Activated CD8-positive, alpha-beta T cell treated with anti-CD3 and anti-CD28 coated beads for 36 hours (primary cell): ENCODE measurements around the gene OPRM1. TPM values are rescaled to one million over a fixed set of nuclear protein-coding genes. Genes with fewer than 3 reads are reported as not detected.

Source experiments
- ATAC-seq: fragments of 200-7000 bp; cut with Tn5 transposase; one replicate; pipeline ENCODE4 v1.10.0; 2021; ENCODE audit warnings: mild to moderate bottlenecking, moderate library complexity
- CTCF ChIA-PET: fragments of 350-600 bp; sonication (Branson Sonifier 250); formaldehyde crosslinking; loops from one replicate; lab custom pipeline; 2021; ENCODE audit warnings: antibody characterized with exemption; lab: Charles Lee
- POLR2A ChIA-PET: fragments of 350-600 bp; sonication (Branson Sonifier 250); formaldehyde crosslinking; loops from one replicate; lab custom pipeline; 2021; ENCODE audit warnings: antibody characterized with exemption; lab: Charles Lee
- DNase-seq: peaks from one replicate; pipeline ENCODE4 v3.0.0-alpha.2; 2020
- H3K27ac Mint-ChIP-seq: one replicate; pipeline ENCODE4 v1.8.0; 2021; ENCODE audit warnings: mild to moderate bottlenecking, mixed read lengths
- H3K27me3 Mint-ChIP-seq: one replicate; pipeline ENCODE4 v1.8.0; 2021; ENCODE audit warnings: mixed read lengths
- H3K36me3 Mint-ChIP-seq: one replicate; pipeline ENCODE4 v1.8.0; 2021; ENCODE audit warnings: low read depth, mixed read lengths
- H3K4me1 Mint-ChIP-seq: one replicate; pipeline ENCODE4 v1.8.0; 2021; ENCODE audit warnings: low read depth, mixed read lengths
- H3K4me3 Mint-ChIP-seq: one replicate; pipeline ENCODE4 v1.8.0; 2021; ENCODE audit warnings: mild to moderate bottlenecking, moderate library complexity, mixed read lengths
- H3K9me3 Mint-ChIP-seq: one replicate; pipeline ENCODE4 v1.8.0; 2021; ENCODE audit warnings: mixed read lengths
- intact Hi-C: fragments of 100-400 bp; cut with micrococcal nuclease; formaldehyde crosslinking; loops from one replicate; pipeline ENCODE4 v1.10.0; 2022
- total RNA-seq, 2 experiments: library from RNA; stranded (reverse); gene quantifications; one replicate each; pipeline ENCODE4 v1.2.3, GENCODE V29; 2021
- TF ChIP-seq, protein P1 (sequence below): fragments of 200-600 bp; IDR thresholded peaks from one replicate; pipeline ENCODE4 v1.8.0; 2022; ENCODE audit warnings: antibody characterized with exemption, mild to moderate bottlenecking

The OPRM1 gene
- total RNA-seq, 2 experiments from 2014 or later = not detected

DNA sequence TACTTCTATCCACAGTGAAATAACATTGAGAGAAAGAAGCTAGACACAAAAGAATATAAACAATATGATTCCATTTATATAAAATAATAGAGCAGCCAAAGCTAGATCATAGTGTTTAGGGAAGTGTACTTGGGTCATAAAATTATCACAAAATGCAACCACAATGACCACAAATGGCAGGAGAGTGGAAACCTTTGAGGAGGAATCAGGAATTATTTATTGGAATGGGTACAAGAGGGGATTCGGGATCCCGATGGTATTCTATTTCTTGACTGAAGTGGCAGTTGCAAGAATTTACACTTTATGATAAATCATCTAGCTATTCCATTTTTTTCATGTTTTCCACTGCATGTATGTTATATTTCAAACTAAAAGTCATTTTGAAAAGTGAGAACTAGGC is 241.5 kb downstream of the OPRM1 start:
- Mint-ChIP-seq H3K36me3 (no peaks in the 10 kb centered on the region), H3K27me3 (no peaks in the 10 kb centered on the region), H3K4me3 (no peak overlapping the region), H3K4me1 (peaks cover 27% of the 10 kb centered on the region), H3K9me3 (peaks cover 3% of the 10 kb centered on the region), H3K27ac (no peak overlapping the region)
- intact Hi-C loops = no loop called here
- ChIA-PET POLR2A (no interaction called here), CTCF (interaction anchor here (0.8 to 4.3 kb wide), 3 partner anchors 90 to 127 kb away, joined by 3 to 24 read pairs (median 5); no protein-coding TSS in a partner anchor)
- DNase-seq (no peak), ATAC-seq (no peak)
- TF ChIP-seq, protein P1, sequence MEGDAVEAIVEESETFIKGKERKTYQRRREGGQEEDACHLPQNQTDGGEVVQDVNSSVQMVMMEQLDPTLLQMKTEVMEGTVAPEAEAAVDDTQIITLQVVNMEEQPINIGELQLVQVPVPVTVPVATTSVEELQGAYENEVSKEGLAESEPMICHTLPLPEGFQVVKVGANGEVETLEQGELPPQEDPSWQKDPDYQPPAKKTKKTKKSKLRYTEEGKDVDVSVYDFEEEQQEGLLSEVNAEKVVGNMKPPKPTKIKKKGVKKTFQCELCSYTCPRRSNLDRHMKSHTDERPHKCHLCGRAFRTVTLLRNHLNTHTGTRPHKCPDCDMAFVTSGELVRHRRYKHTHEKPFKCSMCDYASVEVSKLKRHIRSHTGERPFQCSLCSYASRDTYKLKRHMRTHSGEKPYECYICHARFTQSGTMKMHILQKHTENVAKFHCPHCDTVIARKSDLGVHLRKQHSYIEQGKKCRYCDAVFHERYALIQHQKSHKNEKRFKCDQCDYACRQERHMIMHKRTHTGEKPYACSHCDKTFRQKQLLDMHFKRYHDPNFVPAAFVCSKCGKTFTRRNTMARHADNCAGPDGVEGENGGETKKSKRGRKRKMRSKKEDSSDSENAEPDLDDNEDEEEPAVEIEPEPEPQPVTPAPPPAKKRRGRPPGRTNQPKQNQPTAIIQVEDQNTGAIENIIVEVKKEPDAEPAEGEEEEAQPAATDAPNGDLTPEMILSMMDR = no peak

DNA sequence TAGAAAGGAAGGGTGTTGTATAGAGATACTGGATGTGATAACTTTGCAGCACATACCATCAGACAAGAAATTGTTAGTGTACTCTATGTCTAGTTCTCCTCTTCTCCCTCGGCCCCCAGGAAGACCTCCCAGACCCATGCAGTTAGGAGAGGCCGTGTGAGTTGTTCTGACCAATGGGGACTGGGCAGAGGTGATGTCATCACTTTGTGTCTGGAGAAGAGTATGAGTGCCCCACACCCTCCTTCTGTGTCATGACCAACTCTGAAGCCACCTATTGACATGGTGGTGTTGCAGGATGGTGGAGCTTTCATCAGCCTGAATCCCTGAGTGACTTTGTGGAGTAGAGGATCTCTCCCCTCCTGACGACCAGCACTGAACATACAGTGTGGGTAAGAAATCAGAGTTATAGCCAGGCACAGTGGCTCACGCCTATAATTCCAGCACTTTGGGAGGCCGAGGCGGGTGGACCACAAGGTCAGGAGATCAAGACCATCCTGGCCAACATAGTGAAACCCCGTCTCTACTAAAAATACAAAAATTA is 245.3 kb downstream of the OPRM1 start:
- no peak overlapping the region for H3K27ac Mint-ChIP-seq
- ATAC-seq (no peak), DNase-seq (no peak)
- ChIA-PET POLR2A (interaction anchor here (1.0 kb wide), 1 partner anchor 39 kb away, joined by 3 read pairs; no protein-coding TSS in a partner anchor), CTCF (no interaction called here)
- H3K4me1 Mint-ChIP-seq = peaks cover 9% of the 10 kb centered on the region
- H3K4me3 Mint-ChIP-seq = no peak overlapping the region
- intact Hi-C loops = no loop called here
- no peaks in the 10 kb centered on the region for H3K36me3 Mint-ChIP-seq
- TF ChIP-seq, protein P1 = no peak
- H3K9me3 Mint-ChIP-seq = peaks cover 3% of the 10 kb centered on the region
- H3K27me3 Mint-ChIP-seq = no peaks in the 10 kb centered on the region

DNA sequence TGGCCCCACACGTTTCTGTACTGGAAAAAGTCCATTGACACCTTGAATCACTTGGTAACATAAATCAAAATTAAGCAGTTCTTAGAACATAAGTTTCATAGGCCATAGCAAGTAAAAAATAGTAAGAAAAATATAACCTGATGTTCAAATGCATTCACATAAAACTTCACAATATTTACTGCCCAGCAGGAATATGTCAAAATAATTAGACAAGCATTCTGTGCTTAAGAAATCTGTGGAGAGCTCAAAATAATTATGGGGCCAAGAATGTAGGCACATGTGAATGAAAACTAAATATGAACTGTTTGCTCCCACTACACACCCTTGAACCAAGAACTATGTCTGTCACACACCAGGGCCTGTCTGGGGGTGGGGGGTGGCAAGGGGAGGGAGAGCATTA is 246.8 kb downstream of the OPRM1 start:
- H3K4me3 Mint-ChIP-seq = no peak overlapping the region
- no peaks in the 10 kb centered on the region for H3K36me3 Mint-ChIP-seq
- no peaks in the 10 kb centered on the region for H3K27me3 Mint-ChIP-seq
- DNase-seq (no peak), ATAC-seq (no peak)
- POLR2A ChIA-PET = no interaction called here
- intact Hi-C loops = no loop called here
- CTCF ChIA-PET = interaction anchor here (1.2 to 1.5 kb wide), 2 partner anchors 131 to 132 kb away, joined by 3 read pairs; no protein-coding TSS in a partner anchor
- TF ChIP-seq, protein P1 = no peak
- H3K9me3 Mint-ChIP-seq = peaks cover 3% of the 10 kb centered on the region
- no peak overlapping the region for H3K27ac Mint-ChIP-seq
- H3K4me1 Mint-ChIP-seq = peaks cover 9% of the 10 kb centered on the region

DNA sequence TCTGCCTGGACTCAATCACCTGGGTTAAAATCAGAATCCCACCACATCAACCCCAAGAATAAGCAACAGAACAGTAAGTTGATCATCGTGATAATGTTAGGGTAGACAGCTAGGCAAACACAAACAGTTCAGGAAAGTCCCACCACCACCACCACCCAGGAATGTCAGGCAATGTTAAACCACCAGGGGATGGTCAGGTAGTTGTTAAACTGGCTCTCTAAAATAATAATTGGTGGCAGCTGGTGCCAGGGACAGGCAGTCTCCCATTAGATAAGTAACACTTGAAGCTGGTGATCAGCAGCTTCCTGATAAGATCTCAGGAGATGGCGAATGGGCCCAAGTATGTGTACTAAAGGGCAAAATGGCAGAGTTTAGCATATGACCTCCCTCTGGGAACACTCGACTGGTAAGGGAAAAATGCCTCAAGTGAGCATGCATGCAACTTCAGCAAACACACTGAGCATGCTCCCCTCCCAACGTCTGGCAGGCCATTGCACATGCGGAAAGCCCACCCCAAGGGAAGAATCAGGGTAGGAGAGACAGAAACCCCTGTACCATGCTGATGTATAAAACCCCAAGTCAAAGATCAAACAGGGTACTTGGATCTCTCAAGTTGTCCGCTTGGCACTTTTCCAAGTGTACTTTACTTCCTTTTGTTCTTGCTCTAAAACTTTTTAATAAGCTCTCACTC is 250.9 kb downstream of the OPRM1 start:
- CTCF ChIA-PET = interaction anchor here (4.5 kb wide), 1 partner anchor 12 kb away, joined by 23 read pairs; no protein-coding TSS in a partner anchor
- Mint-ChIP-seq H3K4me3 (no peak overlapping the region), H3K36me3 (no peaks in the 10 kb centered on the region), H3K9me3 (no peaks in the 10 kb centered on the region), H3K27me3 (no peaks in the 10 kb centered on the region), H3K4me1 (peaks cover 9% of the 10 kb centered on the region), H3K27ac (no peak overlapping the region)
- DNase-seq (no peak), ATAC-seq (no peak)
- POLR2A ChIA-PET = no interaction called here
- TF ChIP-seq, protein P1 = no peak
- intact Hi-C loops = no loop called here

DNA sequence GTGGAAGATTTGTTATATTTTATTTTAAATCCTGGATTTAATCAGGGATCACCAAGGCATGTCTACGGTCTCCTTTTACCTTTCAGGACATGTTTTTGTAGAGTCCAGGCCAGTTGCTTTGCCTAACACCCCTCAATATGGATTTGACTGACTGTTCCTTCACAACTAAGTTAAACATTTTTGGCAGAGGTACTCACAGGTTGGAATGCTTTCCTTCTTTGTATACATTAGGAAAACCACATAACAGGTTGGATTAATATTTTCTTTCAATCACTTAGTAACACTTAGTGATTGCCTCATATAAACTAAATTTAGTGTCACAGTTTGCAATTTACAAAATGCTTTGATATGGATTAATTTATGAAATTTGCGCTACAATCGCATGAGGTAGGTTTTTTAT is 253.0 kb downstream of the OPRM1 start:
- Mint-ChIP-seq H3K27me3 (no peaks in the 10 kb centered on the region), H3K36me3 (no peaks in the 10 kb centered on the region), H3K4me1 (peaks cover 2% of the 10 kb centered on the region), H3K9me3 (no peaks in the 10 kb centered on the region), H3K4me3 (no peak overlapping the region), H3K27ac (no peak overlapping the region)
- ATAC-seq = no peak
- intact Hi-C loops = no loop called here
- POLR2A ChIA-PET = no interaction called here
- DNase-seq = no peak
- TF ChIP-seq, protein P1 = no peak
- CTCF ChIA-PET = no interaction called here
